Testis (tissue), 2 donors: ENCODE measurements around the gene PCNX1.

Source experiments
- CTCF ChIP-seq, 3 experiments: fragments of 450-650 bp in 2 of 3; fragments of 200-600 bp in 1 of 3; sonication (generic) in 1 of 3; IDR thresholded peaks; one replicate each; pipeline ENCODE4 v1.5.1; 2016 to 2019; ENCODE audit warnings: antibody characterized with exemption in 3 of 3, mild to moderate bottlenecking in 2 of 3, moderate library complexity in 1 of 3
- POLR2A ChIP-seq: fragments of 450-650 bp; IDR thresholded peaks from one replicate; pipeline ENCODE4 v1.6.1; 2017; ENCODE audit warnings: antibody characterized with exemption, mild to moderate bottlenecking, moderate library complexity

- TF ChIP-seq CTCF (IDR thresholded peaks at IDR 0.05) (no peak), POLR2A (no peak)
Measured at GRCh38 chr14:71061458-71061857, 154.2 kb downstream of the PCNX1 start.
